Measurements from ENCODE around the gene ZSCAN20. TPM values are rescaled to one million over a fixed set of nuclear protein-coding genes. Genes with fewer than 3 reads are reported as not detected.
A peak's percentile ranks its signal among the peaks of the same experiment; 100 is the strongest.

The ZSCAN20 gene
- total RNA-seq, 1 experiment from 2014 or later = 9.0 TPM

GRCh38 chr1:33433509-33434362 lies 38.7 kb upstream of the ZSCAN20 start (continued):
- TF ChIP-seq FOSL1 (IDR thresholded peaks at IDR 0.05; ENCODE audit: low read depth) (no peak), JUND (IDR thresholded peaks at IDR 0.05) (no peak), YY1 (IDR thresholded peaks at IDR 0.05; ENCODE audit: extremely low read depth, insufficient replicate concordance, low read depth, low read length) (peak; percentile 32), ZBTB33 (IDR thresholded peaks at IDR 0.05; ENCODE audit: extremely low read depth, insufficient replicate concordance, low read length) (peak; percentile 86), EZH2phosphoT487 (IDR thresholded peaks at IDR 0.05; ENCODE audit: borderline replicate concordance) (no peak), SIN3A (IDR thresholded peaks at IDR 0.05; ENCODE audit: low read depth) (no peak), REST (IDR thresholded peaks at IDR 0.05; ENCODE audit: low read depth) (no peak)

Data from HCT116 (cell line).